Measurements from ENCODE around the gene DLG2.

The DLG2 gene

GRCh38 chr11:84922836-84923235 is 704.3 kb downstream of the DLG2 start:
- H3K4me3 ChIP-seq (ENCODE audit: low read length): peak overlapping the region; percentile 21

GRCh38 chr11:84922212-84922805 is 704.8 kb downstream of the DLG2 start:
- Histone ChIP-seq H3K36me3 (ENCODE audit: insufficient read depth, low read length) (no peaks in the 10 kb centered on the region), H2AFZ (ENCODE audit: low read depth, low read length) (peak overlapping the region; percentile 28), H3K4me3 (ENCODE audit: low read length) (peak overlapping the region; percentile 21), H3K27me3 (ENCODE audit: insufficient read depth, low read length) (no peaks in the 10 kb centered on the region), H3K9me3 (ENCODE audit: low read length) (no peaks in the 10 kb centered on the region), H3K4me1 (ENCODE audit: insufficient read depth, low read length) (peaks cover 20% of the 10 kb centered on the region)

More at GRCh38 chr11:84922836-84923235, 704.3 kb downstream of the DLG2 start:
- H3K4me1 ChIP-seq (ENCODE audit: insufficient read depth, low read length): peaks cover 20% of the 10 kb centered on the region
- H3K27me3 ChIP-seq (ENCODE audit: insufficient read depth, low read length): no peaks in the 10 kb centered on the region
- H3K36me3 ChIP-seq (ENCODE audit: insufficient read depth, low read length): no peaks in the 10 kb centered on the region
- H2AFZ ChIP-seq (ENCODE audit: low read depth, low read length): peak overlapping the region; percentile 28
- H3K9me3 ChIP-seq (ENCODE audit: low read length): no peaks in the 10 kb centered on the region

- H3K9me3 ChIP-seq (ENCODE audit: low read length): no peaks in the 10 kb centered on the region
- no peaks in the 10 kb centered on the region for H3K4me1 ChIP-seq (ENCODE audit: insufficient read depth, low read length)
- H3K36me3 ChIP-seq (ENCODE audit: insufficient read depth, low read length): no peaks in the 10 kb centered on the region
- H3K4me3 ChIP-seq (ENCODE audit: low read length): no peak overlapping the region
- no peaks in the 10 kb centered on the region for H3K27me3 ChIP-seq (ENCODE audit: insufficient read depth, low read length)
- no peak overlapping the region for H2AFZ ChIP-seq (ENCODE audit: low read depth, low read length)
Measured at GRCh38 chr11:84914511-84914910, 712.6 kb downstream of the DLG2 start.

GRCh38 chr11:84909740-84910139 is 717.4 kb downstream of the DLG2 start:
- no peaks in the 10 kb centered on the region for H3K9me3 ChIP-seq (ENCODE audit: low read length)
- no peaks in the 10 kb centered on the region for H3K36me3 ChIP-seq (ENCODE audit: insufficient read depth, low read length)
- no peaks in the 10 kb centered on the region for H3K27me3 ChIP-seq (ENCODE audit: insufficient read depth, low read length)
- H2AFZ ChIP-seq (ENCODE audit: low read depth, low read length): no peak overlapping the region
- H3K4me3 ChIP-seq (ENCODE audit: low read length): no peak overlapping the region
- H3K4me1 ChIP-seq (ENCODE audit: insufficient read depth, low read length): no peaks in the 10 kb centered on the region

GRCh38 chr11:84906995-84907394 is 720.1 kb downstream of the DLG2 start:
- no peaks in the 10 kb centered on the region for H3K27me3 ChIP-seq (ENCODE audit: insufficient read depth, low read length)
- no peaks in the 10 kb centered on the region for H3K9me3 ChIP-seq (ENCODE audit: low read length)
- no peak overlapping the region for H2AFZ ChIP-seq (ENCODE audit: low read depth, low read length)
- H3K4me1 ChIP-seq (ENCODE audit: insufficient read depth, low read length): no peaks in the 10 kb centered on the region
- no peaks in the 10 kb centered on the region for H3K36me3 ChIP-seq (ENCODE audit: insufficient read depth, low read length)
- H3K4me3 ChIP-seq (ENCODE audit: low read length): no peak overlapping the region

GRCh38 chr11:84905411-84905810 is 721.7 kb downstream of the DLG2 start:
- no peaks in the 10 kb centered on the region for H3K36me3 ChIP-seq (ENCODE audit: insufficient read depth, low read length)
- no peaks in the 10 kb centered on the region for H3K27me3 ChIP-seq (ENCODE audit: insufficient read depth, low read length)
- no peaks in the 10 kb centered on the region for H3K4me1 ChIP-seq (ENCODE audit: insufficient read depth, low read length)

GRCh38 chr11:84902445-84902844 is 724.7 kb downstream of the DLG2 start:
- Histone ChIP-seq H3K9me3 (ENCODE audit: low read length) (no peaks in the 10 kb centered on the region), H2AFZ (ENCODE audit: low read depth, low read length) (no peak overlapping the region), H3K36me3 (ENCODE audit: insufficient read depth, low read length) (no peaks in the 10 kb centered on the region), H3K27me3 (ENCODE audit: insufficient read depth, low read length) (no peaks in the 10 kb centered on the region), H3K4me1 (ENCODE audit: insufficient read depth, low read length) (no peaks in the 10 kb centered on the region), H3K4me3 (ENCODE audit: low read length) (no peak overlapping the region)

More at GRCh38 chr11:84905411-84905810, 721.7 kb downstream of the DLG2 start:
- no peak overlapping the region for H3K4me3 ChIP-seq (ENCODE audit: low read length)
- H3K9me3 ChIP-seq (ENCODE audit: low read length): no peaks in the 10 kb centered on the region
- no peak overlapping the region for H2AFZ ChIP-seq (ENCODE audit: low read depth, low read length)

- Histone ChIP-seq H3K9me3 (ENCODE audit: low read length) (no peaks in the 10 kb centered on the region), H3K27me3 (ENCODE audit: insufficient read depth, low read length) (no peaks in the 10 kb centered on the region), H3K4me3 (ENCODE audit: low read length) (no peak overlapping the region), H3K4me1 (ENCODE audit: insufficient read depth, low read length) (no peaks in the 10 kb centered on the region), H2AFZ (ENCODE audit: low read depth, low read length) (no peak overlapping the region), H3K36me3 (ENCODE audit: insufficient read depth, low read length) (no peaks in the 10 kb centered on the region)
Measured at GRCh38 chr11:84901991-84902390, 725.2 kb downstream of the DLG2 start.

- Histone ChIP-seq H2AFZ (ENCODE audit: low read depth, low read length) (no peak overlapping the region), H3K9me3 (ENCODE audit: low read length) (no peaks in the 10 kb centered on the region), H3K4me3 (ENCODE audit: low read length) (no peak overlapping the region), H3K36me3 (ENCODE audit: insufficient read depth, low read length) (no peaks in the 10 kb centered on the region), H3K4me1 (ENCODE audit: insufficient read depth, low read length) (no peaks in the 10 kb centered on the region), H3K27me3 (ENCODE audit: insufficient read depth, low read length) (no peaks in the 10 kb centered on the region)
Measured at GRCh38 chr11:84899740-84900139, 727.4 kb downstream of the DLG2 start.

GRCh38 chr11:84899134-84899533 is 728.0 kb downstream of the DLG2 start:
- H3K27me3 ChIP-seq (ENCODE audit: insufficient read depth, low read length): no peaks in the 10 kb centered on the region

GRCh38 chr11:84894666-84895065 is 732.5 kb downstream of the DLG2 start:
- H3K4me1 ChIP-seq (ENCODE audit: insufficient read depth, low read length): peaks cover 12% of the 10 kb centered on the region
- H3K9me3 ChIP-seq (ENCODE audit: low read length): no peaks in the 10 kb centered on the region
- H3K4me3 ChIP-seq (ENCODE audit: low read length): no peak overlapping the region
- H3K36me3 ChIP-seq (ENCODE audit: insufficient read depth, low read length): no peaks in the 10 kb centered on the region
- no peak overlapping the region for H2AFZ ChIP-seq (ENCODE audit: low read depth, low read length)
- H3K27me3 ChIP-seq (ENCODE audit: insufficient read depth, low read length): no peaks in the 10 kb centered on the region

More at GRCh38 chr11:84899134-84899533, 728.0 kb downstream of the DLG2 start:
- no peak overlapping the region for H3K4me3 ChIP-seq (ENCODE audit: low read length)
- H3K36me3 ChIP-seq (ENCODE audit: insufficient read depth, low read length): no peaks in the 10 kb centered on the region
- no peak overlapping the region for H2AFZ ChIP-seq (ENCODE audit: low read depth, low read length)
- H3K4me1 ChIP-seq (ENCODE audit: insufficient read depth, low read length): no peaks in the 10 kb centered on the region
- H3K9me3 ChIP-seq (ENCODE audit: low read length): no peaks in the 10 kb centered on the region

GRCh38 chr11:84890676-84891075 is 736.5 kb downstream of the DLG2 start:
- H2AFZ ChIP-seq (ENCODE audit: low read depth, low read length): no peak overlapping the region
- no peak overlapping the region for H3K4me3 ChIP-seq (ENCODE audit: low read length)
- H3K36me3 ChIP-seq (ENCODE audit: insufficient read depth, low read length): no peaks in the 10 kb centered on the region
- H3K27me3 ChIP-seq (ENCODE audit: insufficient read depth, low read length): no peaks in the 10 kb centered on the region
- no peaks in the 10 kb centered on the region for H3K9me3 ChIP-seq (ENCODE audit: low read length)
- H3K4me1 ChIP-seq (ENCODE audit: insufficient read depth, low read length): peaks cover 12% of the 10 kb centered on the region

GRCh38 chr11:84889556-84889955 is 737.6 kb downstream of the DLG2 start:
- no peaks in the 10 kb centered on the region for H3K27me3 ChIP-seq (ENCODE audit: insufficient read depth, low read length)
- peaks cover 12% of the 10 kb centered on the region for H3K4me1 ChIP-seq (ENCODE audit: insufficient read depth, low read length)
- no peaks in the 10 kb centered on the region for H3K9me3 ChIP-seq (ENCODE audit: low read length)
- no peaks in the 10 kb centered on the region for H3K36me3 ChIP-seq (ENCODE audit: insufficient read depth, low read length)
- no peak overlapping the region for H2AFZ ChIP-seq (ENCODE audit: low read depth, low read length)
- H3K4me3 ChIP-seq (ENCODE audit: low read length): no peak overlapping the region

GRCh38 chr11:84887055-84887629 is 740.0 kb downstream of the DLG2 start:
- no peaks in the 10 kb centered on the region for H3K9me3 ChIP-seq (ENCODE audit: low read length)
- no peaks in the 10 kb centered on the region for H3K27me3 ChIP-seq (ENCODE audit: insufficient read depth, low read length)
- H3K4me3 ChIP-seq (ENCODE audit: low read length): no peak overlapping the region
- H3K4me1 ChIP-seq (ENCODE audit: insufficient read depth, low read length): peaks cover 12% of the 10 kb centered on the region
- H3K36me3 ChIP-seq (ENCODE audit: insufficient read depth, low read length): no peaks in the 10 kb centered on the region
- no peak overlapping the region for H2AFZ ChIP-seq (ENCODE audit: low read depth, low read length)

Measured in neuron (in vitro differentiated cells).